Measurements from ENCODE around the gene DNAI1.
"Not testable (repeated sequence)": the region's sequence is repeated elsewhere in the genome, so short reads cannot be mapped to it uniquely, and the experiment has no call there.

The DNAI1 gene

DNA sequence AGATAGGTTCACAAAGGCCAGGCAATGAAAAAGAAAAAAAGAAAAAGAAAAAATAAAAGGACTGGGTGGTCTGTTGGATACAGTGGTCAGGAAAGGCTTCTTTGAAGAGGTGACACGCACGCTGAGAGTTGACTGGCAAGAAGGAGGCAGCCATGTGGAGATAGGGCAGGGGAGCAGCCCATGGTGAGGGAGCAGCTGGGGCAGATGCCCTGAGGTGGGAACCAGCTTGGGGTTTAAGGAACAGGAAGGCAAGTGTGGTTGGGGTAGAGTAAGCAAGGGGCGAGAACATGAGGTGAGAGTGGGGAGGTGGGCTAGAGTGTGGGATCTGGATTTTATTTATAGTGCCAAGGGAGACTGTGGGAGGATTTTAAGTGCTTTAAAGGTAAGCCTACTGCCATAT is 57.4 kb downstream of the DNAI1 start:
- DNase-seq: no peak

DNA sequence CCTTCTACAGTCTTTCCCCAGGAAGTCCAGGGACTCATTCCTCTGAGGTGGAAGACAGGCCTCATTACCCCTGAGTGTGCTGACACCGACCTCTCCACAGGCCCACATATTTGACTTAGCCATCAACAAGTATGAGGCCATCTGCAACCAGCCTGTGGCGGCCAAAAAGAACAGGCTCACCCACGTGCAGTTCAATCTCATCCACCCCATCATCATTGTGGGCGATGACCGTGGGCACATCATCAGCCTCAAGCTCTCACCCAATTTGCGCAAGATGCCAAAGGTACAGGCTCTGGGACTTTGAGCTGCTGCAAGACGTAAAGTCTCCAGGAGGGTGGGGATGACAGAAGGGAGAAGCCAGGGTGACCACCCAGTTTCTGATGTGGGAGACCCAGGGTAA is 58.6 kb downstream of the DNAI1 start:
- DNase-seq: no peak

DNA sequence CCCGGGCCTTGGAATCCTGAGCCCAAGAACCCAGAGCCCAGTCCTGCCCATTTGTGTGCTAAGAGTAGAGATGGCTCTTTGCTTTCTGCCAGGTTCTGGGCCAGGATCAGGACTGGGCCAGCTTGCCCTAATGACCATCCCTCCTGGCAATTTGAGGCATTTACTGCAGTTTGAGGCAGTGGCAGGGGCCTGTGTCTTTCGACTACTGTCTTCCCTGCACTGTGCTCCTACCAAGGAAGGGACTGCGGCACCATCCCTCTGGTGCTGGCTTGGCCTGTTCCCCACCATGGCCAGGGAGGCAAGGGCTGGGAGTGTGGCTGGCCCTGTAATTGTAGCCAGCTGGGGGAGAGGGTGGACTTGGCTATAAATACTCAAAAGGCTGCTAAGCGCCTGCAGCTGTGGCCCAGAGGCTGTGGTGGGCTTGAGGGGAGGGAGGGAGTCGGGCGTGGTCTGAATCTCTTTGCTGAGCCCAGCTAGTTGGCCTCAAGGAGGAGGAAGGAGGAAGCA is 59.6 kb downstream of the DNAI1 start:
- DNase-seq: no peak

GRCh38 chr9:34518896-34519295 is 60.3 kb downstream of the DNAI1 start:
- no peak for DNase-seq

DNA sequence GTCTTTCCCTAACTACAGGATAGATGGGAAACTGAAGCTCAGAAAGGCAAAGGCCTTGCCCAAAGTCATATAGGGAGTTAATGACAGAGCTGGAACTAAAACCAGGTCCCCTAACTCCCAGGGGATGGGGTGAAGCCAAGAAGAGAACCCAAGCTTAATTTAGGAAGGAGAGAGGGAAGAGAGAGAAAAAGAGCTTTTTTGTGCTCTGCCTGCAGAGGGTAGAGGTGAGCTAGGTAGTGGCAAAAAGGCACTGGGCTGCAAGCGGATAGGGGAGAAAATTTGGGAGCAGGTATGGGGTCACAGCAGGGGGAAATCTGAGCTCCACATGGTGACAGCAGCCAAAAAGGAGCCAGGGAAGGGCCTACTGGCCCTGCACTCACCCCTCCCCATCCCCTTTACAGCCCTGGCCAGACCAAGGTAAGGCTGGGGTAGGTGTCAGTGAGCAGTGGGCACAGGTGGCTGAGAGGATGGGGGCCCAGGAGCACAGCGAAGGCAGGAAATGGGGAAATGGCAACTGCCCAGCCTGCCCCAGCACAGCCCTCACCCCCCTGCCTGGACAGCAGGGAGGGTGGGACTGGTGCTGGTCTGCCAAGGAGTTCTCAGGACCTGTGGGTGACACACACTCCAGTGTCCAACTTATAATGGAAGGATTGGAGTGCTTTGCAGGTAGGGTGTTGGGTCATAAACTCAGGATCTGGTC is 60.9 kb downstream of the DNAI1 start:
- no peak for DNase-seq

- DNase-seq: peak; percentile 43
Measured at GRCh38 chr9:34520096-34520495, 61.5 kb downstream of the DNAI1 start.

DNA sequence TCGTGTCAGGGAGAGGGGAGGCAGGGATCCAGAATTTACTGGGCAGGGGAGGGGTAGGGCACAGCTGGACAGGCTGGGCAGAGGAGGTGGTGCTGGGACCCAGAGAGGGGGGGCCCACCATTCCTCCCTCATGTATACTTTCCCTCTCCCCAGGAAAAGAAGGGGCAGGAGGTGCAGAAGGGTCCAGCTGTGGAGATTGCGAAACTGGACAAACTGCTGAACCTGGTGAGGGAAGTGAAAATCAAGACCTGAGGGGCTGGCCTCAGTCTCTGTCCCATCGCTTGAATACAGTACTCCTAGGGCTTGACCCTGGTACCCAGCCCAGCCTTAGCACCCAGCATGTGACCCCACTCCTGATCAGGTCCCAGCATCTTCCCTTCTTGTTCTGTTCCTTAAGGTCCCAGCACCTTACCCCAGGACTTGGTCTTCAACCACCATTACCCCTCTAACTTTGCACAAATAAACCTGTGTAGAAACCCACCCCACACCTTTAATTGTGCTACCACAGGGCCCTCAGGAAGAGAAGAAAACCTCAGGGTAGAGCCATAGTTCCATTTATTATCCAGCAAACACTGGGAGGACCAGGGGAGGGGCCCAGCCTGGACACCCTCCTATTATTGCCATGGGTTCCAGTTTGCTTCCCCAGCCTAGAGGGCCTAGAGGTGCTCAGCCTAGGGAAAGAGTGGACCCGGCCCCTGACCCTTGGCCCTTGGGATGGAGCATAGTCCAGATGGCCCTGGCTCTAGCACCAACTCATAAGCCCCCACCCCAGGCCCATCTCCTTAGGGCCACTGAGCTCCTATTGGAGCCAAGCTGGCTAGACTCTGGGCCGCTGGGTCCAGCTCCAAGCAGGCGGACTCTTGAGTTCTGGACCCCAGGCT is 62.1 kb downstream of the DNAI1 start:
- DNase-seq: peak; percentile 46

GRCh38 chr9:34521406-34522045 is 62.9 kb downstream of the DNAI1 start:
- DNase-seq: peak; percentile 52

GRCh38 chr9:34522091-34522887 is 63.7 kb downstream of the DNAI1 start:
- peak; percentile 53 for DNase-seq

GRCh38 chr9:34522971-34523797 is 64.6 kb downstream of the DNAI1 start, which contains the start of gene ENHO:
Gene ENHO (minus strand): TSS chr9:34522990. CDS start chr9:34521695, 1,295 bp downstream.
- peak; percentile 95 for DNase-seq

DNA sequence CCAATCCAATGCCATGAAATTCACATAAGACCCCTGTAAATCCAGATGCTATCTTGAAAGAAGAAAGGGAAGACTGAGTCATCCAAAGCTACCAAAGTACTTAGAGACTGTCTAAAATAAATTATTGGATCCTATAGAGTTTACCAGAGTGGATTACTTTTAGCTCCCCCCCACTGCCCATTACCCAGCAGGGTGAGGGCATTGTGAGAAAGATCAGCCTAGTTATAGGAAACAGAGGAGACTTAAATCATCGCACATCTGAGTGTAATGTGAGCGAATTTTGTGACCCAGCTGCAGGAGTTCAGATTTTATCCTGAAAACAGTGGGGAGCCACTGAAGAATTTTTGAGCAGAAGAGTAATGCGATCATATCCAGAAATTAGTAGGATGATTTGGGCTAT is 65.7 kb downstream of the DNAI1 start:
- DNase-seq: peak; percentile 20

- DNase-seq: no peak
Measured at GRCh38 chr9:34526026-34526425, 67.4 kb downstream of the DNAI1 start.

DNA sequence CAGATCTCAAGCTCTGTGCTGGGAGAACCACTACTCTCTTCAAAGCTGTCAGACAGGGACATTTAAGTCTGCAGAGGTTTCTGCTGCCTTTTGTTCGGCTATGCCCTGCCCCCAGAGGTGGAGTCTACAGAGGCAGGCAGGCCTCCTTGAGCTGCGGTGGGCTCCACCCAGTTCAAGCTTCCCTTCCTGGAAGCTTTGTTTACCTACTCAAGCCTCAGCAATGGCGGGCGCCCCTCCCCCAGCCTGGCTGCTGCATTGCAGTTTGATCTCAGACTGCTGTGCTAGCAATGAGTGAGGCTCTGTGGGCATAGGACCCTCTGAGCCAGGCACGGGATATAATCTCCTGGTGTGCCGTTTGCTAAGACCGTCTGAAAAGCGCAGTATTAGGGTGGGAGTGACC is 73.4 kb downstream of the DNAI1 start:
- DNase-seq: not testable (repeated sequence)

DNA sequence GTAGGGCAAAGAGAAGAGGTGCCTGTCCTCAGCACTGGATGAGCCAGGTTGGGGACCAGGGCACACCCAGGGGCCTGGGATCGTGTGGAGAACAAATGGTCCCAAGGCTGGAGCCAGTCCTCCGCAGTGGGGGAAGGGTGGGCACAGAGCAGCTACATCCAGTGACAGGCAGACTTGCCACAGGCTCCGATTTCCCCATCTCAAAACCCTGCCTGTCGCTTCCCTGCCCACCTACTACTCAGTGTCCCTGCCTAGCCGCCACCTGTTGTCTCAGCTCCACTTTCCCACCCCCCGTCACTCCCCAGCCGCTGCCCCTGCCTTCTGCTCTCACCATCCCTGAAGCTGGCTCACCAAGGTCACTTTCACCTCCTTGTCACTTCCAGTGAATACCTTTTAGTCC is 78.1 kb downstream of the DNAI1 start:
- peak; percentile 42 for DNase-seq

DNA sequence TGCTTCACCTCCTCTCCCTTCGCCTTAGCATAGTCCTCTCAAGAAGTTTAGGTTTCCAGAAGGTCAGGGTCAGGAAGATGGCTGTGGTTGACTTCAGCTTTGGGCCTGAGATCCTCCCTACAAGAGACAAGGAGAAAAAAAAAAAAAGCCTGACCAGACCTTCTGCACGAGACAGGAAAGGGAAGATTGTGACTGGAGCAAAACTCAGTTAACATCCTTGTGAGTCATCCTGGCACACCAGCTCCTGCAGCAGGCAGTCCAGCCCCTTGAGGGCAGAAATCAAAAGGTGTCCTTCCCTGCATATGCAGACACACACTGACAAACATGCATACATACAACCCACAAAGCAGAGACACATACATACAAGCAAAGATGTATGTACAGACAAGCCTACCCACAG is 82.2 kb downstream of the DNAI1 start:
- DNase-seq: peak; percentile 13

- DNase-seq: peak; percentile 26
Measured at GRCh38 chr9:34541540-34541939, 82.9 kb downstream of the DNAI1 start.

DNA sequence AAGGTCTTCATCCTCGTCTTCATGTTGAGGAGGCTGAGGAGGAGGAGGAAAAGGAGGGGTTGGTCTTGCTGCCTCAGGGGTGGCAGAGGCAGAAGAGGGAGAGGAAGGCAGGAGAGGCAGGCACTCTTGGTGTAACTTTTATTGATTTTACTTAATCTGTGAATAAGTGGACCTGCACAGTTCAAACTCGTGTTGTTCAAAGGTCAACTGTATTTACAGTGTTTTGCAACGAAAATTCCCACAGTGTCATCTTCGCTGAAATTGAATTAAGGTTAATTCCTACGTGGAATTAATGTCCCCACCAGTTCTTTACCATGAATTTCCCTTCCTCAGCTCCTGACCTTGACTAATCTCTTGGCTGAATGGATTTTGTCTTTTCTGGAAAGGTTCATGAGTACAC is 85.4 kb downstream of the DNAI1 start:
- no peak for DNase-seq

- peak; percentile 32 for DNase-seq
Measured at GRCh38 chr9:34545497-34545896, 86.9 kb downstream of the DNAI1 start.

GRCh38 chr9:34546102-34546833 is 87.7 kb downstream of the DNAI1 start:
- DNase-seq: no peak

All from activated CD8-positive, alpha-beta memory T cell treated with anti-CD3 and anti-CD28 coated beads, Interleukin-2, amount 50 U/mL, for 48 hours (primary cell).